HepG2 (cell line): ENCODE results near the gene RPS6KB2. TPM values are rescaled to one million over a fixed set of nuclear protein-coding genes. Genes with fewer than 3 reads are reported as not detected.

ENCODE experiments used
- ATAC-seq: fragments of 200-7000 bp; cut with Tn5 transposase; 3 replicates; pipeline ENCODE4 v1.9.1; 2020; ENCODE audit warnings: mild to moderate bottlenecking, moderate library complexity
- BruUV-seq: library from RNA; stranded (reverse); fragments of 400-500 nt; replicated peaks from 2 replicates; lab custom pipeline; 2021; lab: Mats Ljungman, UMichigan
- CTCF ChIA-PET: fragments of 300-600 bp; formaldehyde crosslinking; extraction: SDS; loops from one replicate; lab custom pipeline; 2021; ENCODE audit warnings: low total read pairs, inconsistent platforms, low intra/inter-chr PET ratio; lab: Yijun Ruan, JAX
- POLR2A ChIA-PET: fragments of 350-600 bp; sonication (Branson Sonifier 250); formaldehyde crosslinking; loops from one replicate; lab custom pipeline; 2020; ENCODE audit warnings: antibody characterized with exemption, inconsistent platforms; lab: Yijun Ruan, JAX
- DNase-seq: peaks from one replicate; pipeline ENCODE4 v3.0.0-alpha.2; 2015; ENCODE audit warnings: low spot score
- FAIRE-seq: peaks from 3 replicates; lab custom pipeline; 2011; peaks lifted over from hg19 to GRCh38; lab: Jason Lieb, UNC
- H2AFZ ChIP-seq: one replicate; pipeline ENCODE4 v1.6.1; 2011; ENCODE audit warnings: low read length, inconsistent platforms
- H3K27ac ChIP-seq: fragments of 300-600 bp; 3 replicates; pipeline ENCODE4 v1.8.0; 2011; ENCODE audit warnings: mixed run types, mild to moderate bottlenecking, mixed read lengths, low read length, inconsistent platforms; ENCODE audit not compliant: insufficient read depth; ENCODE audit errors: extremely low read length
- H3K27me3 ChIP-seq, 2 experiments: fragments of 200-600 bp in 1 of 2; 2 replicates in 1 of 2; 3 replicates in 1 of 2; pipeline versions ENCODE4 v1.6.0 to v1.8.0; 2011; ENCODE audit warnings: low read length in 2 of 2, mild to moderate bottlenecking in 2 of 2, moderate library complexity in 2 of 2, inconsistent platforms in 1 of 2; ENCODE audit not compliant: insufficient read depth in 2 of 2, control insufficient read depth in 1 of 2
- H3K36me3 ChIP-seq, 2 experiments: fragments of 200-600 bp in 1 of 2; replicated peaks in 1 of 2; 2 replicates in 1 of 2; 3 replicates in 1 of 2; pipeline versions ENCODE4 v1.5.1 to v1.8.0; 2011; ENCODE audit warnings: low read length in 2 of 2, inconsistent platforms in 1 of 2; ENCODE audit not compliant: insufficient read depth in 2 of 2, control insufficient read depth in 1 of 2
- H3K4me1 ChIP-seq: 2 replicates; pipeline ENCODE4 v1.5.1; 2012; ENCODE audit warnings: low read length, inconsistent platforms; ENCODE audit not compliant: insufficient read depth
- H3K4me2 ChIP-seq: 2 replicates; pipeline ENCODE4 v1.6.0; 2011; ENCODE audit warnings: low read depth, low read length, inconsistent platforms
- H3K4me3 ChIP-seq, 3 experiments: fragments of 200-600 bp in 1 of 3; sonication (generic), shearing (Covaris generic) in 1 of 3; replicated peaks in 1 of 3; 2 replicates each; pipeline ENCODE4 v1.5.1; 2011 to 2016; ENCODE audit warnings: low read length in 3 of 3, inconsistent platforms in 2 of 3, low read depth in 2 of 3, mild to moderate bottlenecking in 2 of 3, control low read depth in 1 of 3, mixed read lengths in 1 of 3; ENCODE audit not compliant: insufficient read depth in 1 of 3
- H3K79me2 ChIP-seq: one replicate; pipeline ENCODE4 v1.6.1; 2011; ENCODE audit warnings: low read length, inconsistent platforms; ENCODE audit not compliant: insufficient read depth
- H3K9ac ChIP-seq: 2 replicates; pipeline ENCODE4 v1.6.0; 2011; ENCODE audit warnings: mild to moderate bottlenecking, low read depth, low read length, inconsistent platforms; ENCODE audit not compliant: insufficient read depth
- H3K9me3 ChIP-seq: 2 replicates; pipeline ENCODE4 v1.5.1; 2012; ENCODE audit warnings: mild to moderate bottlenecking, low read length
- H4K20me1 ChIP-seq: 2 replicates; pipeline ENCODE4 v1.6.0; 2011; ENCODE audit warnings: inconsistent platforms, mild to moderate bottlenecking, low read length, moderate library complexity; ENCODE audit not compliant: insufficient read depth
- ADNP ChIP-seq: sonication (generic); formaldehyde crosslinking; IDR thresholded peaks from 2 replicates; pipeline ENCODE4 v1.4.0; 2020; ENCODE audit warnings: missing genetic modification reagents
- ATF7 ChIP-seq, 2 experiments: fragments of 450-650 bp in 1 of 2; sonication (generic) in 1 of 2; formaldehyde crosslinking in 1 of 2; IDR thresholded peaks; 2 replicates each; pipeline versions ENCODE4 v1.4.0 to v1.6.1; 2016 to 2020; ENCODE audit warnings: antibody characterized with exemption in 1 of 2, mild to moderate bottlenecking in 1 of 2, missing genetic modification reagents in 1 of 2
- GLI4 ChIP-seq: sonication (generic); formaldehyde crosslinking; IDR thresholded peaks from 2 replicates; pipeline ENCODE4 v1.5.1; 2020; ENCODE audit warnings: missing genetic modification reagents, mild to moderate bottlenecking, moderate library complexity, borderline replicate concordance
- JUND ChIP-seq: sonication (generic); formaldehyde crosslinking; IDR thresholded peaks from 2 replicates; pipeline ENCODE4 v1.8.0; 2022; ENCODE audit warnings: mild to moderate bottlenecking, missing genetic modification reagents
- KLF15 ChIP-seq: sonication (generic); formaldehyde crosslinking; IDR thresholded peaks from 2 replicates; pipeline ENCODE4 v1.8.1; 2023; ENCODE audit warnings: borderline replicate concordance, mild to moderate bottlenecking, inconsistent platforms, missing genetic modification reagents, mixed read lengths
- MEIS1 ChIP-seq: sonication (generic); formaldehyde crosslinking; IDR thresholded peaks from 2 replicates; pipeline ENCODE4 v1.9.0; 2021; ENCODE audit warnings: mild to moderate bottlenecking, missing genetic modification reagents, moderate library complexity, borderline replicate concordance
- NFIC ChIP-seq: IDR thresholded peaks from 2 replicates; pipeline ENCODE4 v1.6.1; 2012; ENCODE audit warnings: mild to moderate bottlenecking, low read length, inconsistent platforms
- PLSCR1 ChIP-seq: sonication (generic); formaldehyde crosslinking; IDR thresholded peaks from 2 replicates; pipeline ENCODE4 v1.5.0; 2020; ENCODE audit warnings: missing genetic modification reagents, mild to moderate bottlenecking, borderline replicate concordance
- RNF219 ChIP-seq: sonication (generic); formaldehyde crosslinking; IDR thresholded peaks from 2 replicates; pipeline ENCODE4 v1.5.0; 2020; ENCODE audit warnings: mild to moderate bottlenecking, missing genetic modification reagents
- TGIF2 ChIP-seq: IDR thresholded peaks from 2 replicates; pipeline ENCODE4 v1.6.1; 2016; ENCODE audit warnings: control low read depth, missing compliant biosample characterization
- WIZ ChIP-seq: sonication (generic); formaldehyde crosslinking; IDR thresholded peaks from 2 replicates; pipeline ENCODE4 v1.5.1; 2020; ENCODE audit warnings: mild to moderate bottlenecking, missing genetic modification reagents
- ZBTB7A ChIP-seq: sonication (generic); formaldehyde crosslinking; IDR thresholded peaks from 2 replicates; pipeline ENCODE4 v1.8.0; 2022; ENCODE audit warnings: mild to moderate bottlenecking, missing genetic modification reagents
- ZFP90 ChIP-seq: sonication (generic); formaldehyde crosslinking; IDR thresholded peaks from 2 replicates; pipeline ENCODE4 v1.8.0; 2022; ENCODE audit warnings: missing genetic modification reagents, mild to moderate bottlenecking, inconsistent platforms, borderline replicate concordance
- ZNF383 ChIP-seq: sonication (generic); formaldehyde crosslinking; IDR thresholded peaks from 2 replicates; pipeline ENCODE4 v1.4.0; 2020; ENCODE audit warnings: missing genetic modification reagents, mild to moderate bottlenecking, borderline replicate concordance
- ZNF432 ChIP-seq: sonication (generic); formaldehyde crosslinking; IDR thresholded peaks from 2 replicates; pipeline ENCODE4 v1.5.0; 2020; ENCODE audit warnings: missing genetic modification reagents, mild to moderate bottlenecking, borderline replicate concordance
- ZNF557 ChIP-seq: sonication (generic); formaldehyde crosslinking; IDR thresholded peaks from 2 replicates; pipeline ENCODE4 v1.4.0; 2020; ENCODE audit warnings: missing genetic modification reagents
- WGBS: methylation state at CpG from one replicate; pipeline ENCODE4 v1.1.6; 2017; ENCODE audit warnings: low lambda C conversion rate; 5-methylcytosine and 5-hydroxymethylcytosine counted together
- in situ Hi-C: cut with HindIII; loops from 2 replicates; pipeline ENCODE4 v1.10.0; 2017; ENCODE audit warnings: low pct_unique_long_range_greater_than_20kb; ENCODE audit not compliant: extremely low pct_ligation_motif_present
- intact Hi-C: fragments of 100-400 bp; cut with micrococcal nuclease; formaldehyde crosslinking; loops from one replicate; pipeline ENCODE4 v1.10.0; 2022; ENCODE audit not compliant: unreplicated experiment
- polyA plus RNA-seq, 8 experiments: library from polyadenylated mRNA; depleted of rRNA in 3 of 8; stranded (reverse) in 7 of 8; unstranded in 1 of 8; fragments of >200 nt; fragmentation: Illumina TruSeq in 4 of 8; extraction: Trizol in 4 of 8; gene quantifications; 2 replicates each; pipeline versions ENCODE4 v1.2.1 to v1.2.3, GENCODE V29; 2011 to 2016; ENCODE audit warnings: low read depth in 4 of 8, missing spikeins in 1 of 8, mixed read lengths in 1 of 8; ENCODE audit not compliant: insufficient read depth in 1 of 8
- total RNA-seq, 5 experiments: library from RNA; depleted of rRNA; stranded (reverse); fragments of >200 nt; fragmentation: Illumina TruSeq; extraction: Trizol; gene quantifications; 2 replicates each; pipeline ENCODE4 v1.2.3, GENCODE V29; 2016; ENCODE audit warnings: low read depth in 1 of 5

Gene RPS6KB2
- total and polyA plus RNA-seq, 2 of the 13 experiments (the other 11 are each of a cell fraction or from before 2014, with no cell fraction given), result 52.9 to 54.8 TPM

GRCh38 chr11:67468759-67469507 lies 40.6 kb downstream of the RPS6KB2 start, which contains the start of gene TMEM134 (continued):
- TF ChIP-seq ZFP90 (CRISPR knock-in tag), result peak; percentile 76
- TF ChIP-seq ZNF432 (CRISPR knock-in tag), result no peak
- no peak; the same call in 1 of the 2 replicates for TF ChIP-seq KLF15
- 0 out of 2 replicates have a peak, but pooled peaks have one; percentile 37 for TF ChIP-seq PLSCR1 (CRISPR knock-in tag)
- no peak for TF ChIP-seq ZNF383 (CRISPR knock-in tag)
- peak; percentile 78; the same call in 1 of the 2 replicates for TF ChIP-seq MEIS1
- no peak for TF ChIP-seq GLI4
- peak; percentile 23; the same call in 1 of the 2 replicates for TF ChIP-seq ADNP (CRISPR knock-in tag)
- TF ChIP-seq ATF7 (IDR thresholded peaks at IDR 0.05), result no peak
- TF ChIP-seq ATF7 (CRISPR knock-in tag; IDR thresholded peaks at IDR 0.05), result 0 out of 2 replicates have a peak, but pooled peaks have one; percentile 14
- peak; percentile 58; the same call in 1 of the 2 replicates for TF ChIP-seq JUND (CRISPR knock-in tag)
- TF ChIP-seq, all 625 proteins: peak for 206

- no peaks in the 10 kb centered on the region for H3K9me3 ChIP-seq
- ATAC-seq (no peak), FAIRE-seq (no peak), DNase-seq (no peak)
- H3K36me3 ChIP-seq, result no peaks in the 10 kb centered on the region
- H4K20me1 ChIP-seq, result no peaks in the 10 kb centered on the region
- peak overlapping the region; percentile 73 for H3K9ac ChIP-seq
- ChIA-PET CTCF (no interaction called here), POLR2A (interaction anchor here (1.1 to 1.5 kb wide), 2 partner anchors 10 to 68 kb away, joined by 3 to 5 read pairs; no protein-coding TSS in a partner anchor)
- H3K4me1 ChIP-seq, result peaks cover 69% of the 10 kb centered on the region
- WGBS, result 25% methylated on average over 7 of the region's 9 CpGs
- in situ Hi-C loops, result loop anchor here (5.0 kb wide), 1 partner anchor 67 kb away; the partner anchor contains the start of genes PPP1CA and TBC1D10C
- no TSS peak for BruUV-seq
- H3K79me2 ChIP-seq, result no peaks in the 10 kb centered on the region
- intact Hi-C loops, result no loop called here
- H3K27ac ChIP-seq, result peak overlapping the region; percentile 47
- no peaks in the 10 kb centered on the region for H3K27me3 ChIP-seq
- H3K4me3 ChIP-seq, result peak overlapping the region; percentile 53 to 87 (median 73); a peak in 5 of 6 replicates
- no peak overlapping the region for H2AFZ ChIP-seq
- H3K4me2 ChIP-seq, result peak overlapping the region; percentile 95
- TF ChIP-seq WIZ (no peak), ZNF557 (0 out of 2 replicates have a peak, but pooled peaks have one; percentile 8), NFIC (no peak), TGIF2 (0 out of 2 replicates have a peak, but pooled peaks have one; percentile 3), ZBTB7A (CRISPR knock-in tag) (0 out of 2 replicates have a peak, but pooled peaks have one; percentile 2), RNF219 (CRISPR knock-in tag) (no peak)
Measured at GRCh38 chr11:67469508-67469811, 41.2 kb downstream of the RPS6KB2 start.
